Uterus (tissue), 2 donors: Measurements from ENCODE around the gene SYNGAP1.

ENCODE experiments used
- CTCF ChIP-seq, 4 experiments: fragments of 200-600 bp in 2 of 4; fragments of 450-650 bp in 2 of 4; sonication (generic) in 2 of 4; IDR thresholded peaks; one replicate each; pipeline ENCODE4 v1.5.1; 2016 to 2019; ENCODE audit warnings: antibody characterized with exemption in 4 of 4, mild to moderate bottlenecking in 2 of 4, moderate library complexity in 1 of 4
- POLR2A ChIP-seq, 2 donors: fragments of 450-650 bp; IDR thresholded peaks; one replicate each; pipeline ENCODE4 v1.6.1; 2016; ENCODE audit warnings: antibody characterized with exemption in 2 of 2, mild to moderate bottlenecking in 1 of 2, moderate library complexity in 1 of 2

GRCh38 chr6:33456156-33456555, 36.3 kb downstream of the SYNGAP1 start:
- TF ChIP-seq CTCF (IDR thresholded peaks at IDR 0.05) (no peak), POLR2A (IDR thresholded peaks at IDR 0.05) (no peak)
